NB4 (cell line): ENCODE measurements around the gene RABGEF1.

Experiments used
- CTCF ChIP-seq: IDR thresholded peaks from one replicate; pipeline ENCODE4 v1.5.1; 2012; ENCODE audit warnings: low read depth, low read length
- MAX ChIP-seq: IDR thresholded peaks from 2 replicates; pipeline ENCODE4 v1.6.1; 2011; ENCODE audit warnings: low read depth, low read length
- MYC ChIP-seq: IDR thresholded peaks from 2 replicates; pipeline ENCODE4 v1.6.1; 2011; ENCODE audit warnings: low read depth, low read length
- POLR2A ChIP-seq: IDR thresholded peaks from 2 replicates; pipeline ENCODE4 v1.6.1; 2011; ENCODE audit warnings: mild to moderate bottlenecking; ENCODE audit not compliant: insufficient read length; ENCODE audit errors: extremely low read depth

GRCh38 chr7:66859339-66859738 is 118.8 kb downstream of the RABGEF1 start:
- no peak for TF ChIP-seq CTCF
- no peak for TF ChIP-seq POLR2A
- TF ChIP-seq MYC: no peak
- no peak for TF ChIP-seq MAX
